Upper lobe of left lung (tissue), 4 donors: Measurements from ENCODE around the gene TOP1.

Experiments used
- POLR2A ChIP-seq, 4 donors: fragments of 450-650 bp; IDR thresholded peaks; one replicate each; pipeline ENCODE4 v1.5.1; 2016 to 2017; ENCODE audit warnings: antibody characterized with exemption in 4 of 4, mild to moderate bottlenecking in 2 of 4
- TF ChIP-seq, protein P1 (sequence below), 6 experiments: fragments of 450-650 bp in 4 of 6; fragments of 200-600 bp in 2 of 6; sonication (generic) in 2 of 6; IDR thresholded peaks; one replicate each; pipeline ENCODE4 v1.5.1; 2016 to 2019; ENCODE audit warnings: antibody characterized with exemption in 6 of 6

DNA sequence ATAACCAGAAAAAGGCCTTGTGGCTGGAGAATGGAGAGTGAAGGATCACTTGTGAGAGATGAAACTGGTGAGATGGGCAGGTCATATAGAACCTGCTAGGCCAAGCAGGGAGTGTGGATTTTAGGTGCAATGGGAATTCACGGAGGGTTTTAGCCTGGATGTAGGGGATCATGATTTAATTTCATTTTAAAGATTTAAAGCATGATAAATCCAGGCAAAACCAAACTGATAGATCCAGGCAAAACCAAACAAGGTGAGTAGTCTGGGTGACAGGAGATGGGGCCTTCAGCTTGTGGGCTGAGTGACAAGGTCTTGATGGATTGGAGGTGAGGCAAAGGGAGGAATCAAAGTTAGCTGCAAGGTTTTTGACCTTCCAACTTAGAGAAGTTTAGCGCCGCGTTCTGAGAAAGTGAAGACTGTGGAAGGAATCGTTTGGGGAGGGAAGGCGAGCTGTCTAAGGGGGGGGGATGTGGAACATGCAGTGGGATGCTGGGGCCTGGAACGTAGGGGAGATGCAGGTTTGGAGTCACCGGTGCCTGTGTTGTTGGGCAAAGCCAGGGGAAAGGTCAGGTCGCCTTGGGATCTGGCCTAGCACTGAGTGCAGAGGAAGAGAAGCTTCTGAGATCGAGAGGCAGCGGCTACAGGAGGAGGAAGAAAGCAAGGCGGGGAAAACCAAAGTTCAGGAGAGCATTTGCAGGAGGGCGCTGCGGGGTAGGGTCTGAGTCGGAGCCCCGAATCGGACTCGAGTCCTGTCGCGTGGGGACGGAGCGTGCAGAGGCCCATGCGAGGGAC, 107.5 kb downstream of the TOP1 start:
- TF ChIP-seq POLR2A (IDR thresholded peaks at IDR 0.05) = no peak
- TF ChIP-seq, protein P1, sequence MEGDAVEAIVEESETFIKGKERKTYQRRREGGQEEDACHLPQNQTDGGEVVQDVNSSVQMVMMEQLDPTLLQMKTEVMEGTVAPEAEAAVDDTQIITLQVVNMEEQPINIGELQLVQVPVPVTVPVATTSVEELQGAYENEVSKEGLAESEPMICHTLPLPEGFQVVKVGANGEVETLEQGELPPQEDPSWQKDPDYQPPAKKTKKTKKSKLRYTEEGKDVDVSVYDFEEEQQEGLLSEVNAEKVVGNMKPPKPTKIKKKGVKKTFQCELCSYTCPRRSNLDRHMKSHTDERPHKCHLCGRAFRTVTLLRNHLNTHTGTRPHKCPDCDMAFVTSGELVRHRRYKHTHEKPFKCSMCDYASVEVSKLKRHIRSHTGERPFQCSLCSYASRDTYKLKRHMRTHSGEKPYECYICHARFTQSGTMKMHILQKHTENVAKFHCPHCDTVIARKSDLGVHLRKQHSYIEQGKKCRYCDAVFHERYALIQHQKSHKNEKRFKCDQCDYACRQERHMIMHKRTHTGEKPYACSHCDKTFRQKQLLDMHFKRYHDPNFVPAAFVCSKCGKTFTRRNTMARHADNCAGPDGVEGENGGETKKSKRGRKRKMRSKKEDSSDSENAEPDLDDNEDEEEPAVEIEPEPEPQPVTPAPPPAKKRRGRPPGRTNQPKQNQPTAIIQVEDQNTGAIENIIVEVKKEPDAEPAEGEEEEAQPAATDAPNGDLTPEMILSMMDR (IDR thresholded peaks at IDR 0.05) = no peak
